LNCAP (cell line): ENCODE data around the gene KCNA5.

ENCODE experiments used
- CTCF ChIP-seq: fragments of 450-650 bp; IDR thresholded peaks from 2 replicates; pipeline ENCODE4 v1.5.1; 2017; ENCODE audit warnings: mild to moderate bottlenecking

KCNA5 gene

GRCh38 chr12:5008661-5009060 lies 35.0 kb upstream of the KCNA5 start:
- TF ChIP-seq CTCF = no peak

- no peak for TF ChIP-seq CTCF
Observed at GRCh38 chr12:5010151-5010550, 33.5 kb upstream of the KCNA5 start.

- TF ChIP-seq CTCF = no peak
Observed at GRCh38 chr12:5012337-5012736, 31.3 kb upstream of the KCNA5 start.

GRCh38 chr12:5013266-5013730 lies 30.4 kb upstream of the KCNA5 start:
- TF ChIP-seq CTCF = no peak

- no peak for TF ChIP-seq CTCF
Observed at GRCh38 chr12:5014269-5014668, 29.4 kb upstream of the KCNA5 start.

GRCh38 chr12:5015711-5016492 lies 27.8 kb upstream of the KCNA5 start:
- no peak for TF ChIP-seq CTCF

- no peak for TF ChIP-seq CTCF
Observed at GRCh38 chr12:5016526-5016925, 27.2 kb upstream of the KCNA5 start.
